Gastroesophageal sphincter (tissue), 3 donors: ENCODE results near the gene ZNF385D.

Source experiments
- CTCF ChIP-seq, 4 experiments: fragments of 200-600 bp in 2 of 4; fragments of 450-650 bp in 2 of 4; sonication (generic) in 1 of 4; IDR thresholded peaks; one replicate each; pipeline ENCODE4 v1.5.1; 2017 to 2019; ENCODE audit warnings: antibody characterized with exemption in 4 of 4, mild to moderate bottlenecking in 2 of 4, moderate library complexity in 2 of 4
- POLR2A ChIP-seq, 2 donors: fragments of 450-650 bp; IDR thresholded peaks; one replicate each; pipeline ENCODE4 v1.6.1; 2017; ENCODE audit warnings: antibody characterized with exemption in 2 of 2, mild to moderate bottlenecking in 2 of 2, moderate library complexity in 1 of 2

- TF ChIP-seq CTCF (IDR thresholded peaks at IDR 0.05) (no peak), POLR2A (IDR thresholded peaks at IDR 0.05) (no peak)
These were observed 245.1 kb downstream of the ZNF385D start for GRCh38 chr3:21505711-21506460.
